ENCODE measurements around the gene RASGEF1B.

DNA sequence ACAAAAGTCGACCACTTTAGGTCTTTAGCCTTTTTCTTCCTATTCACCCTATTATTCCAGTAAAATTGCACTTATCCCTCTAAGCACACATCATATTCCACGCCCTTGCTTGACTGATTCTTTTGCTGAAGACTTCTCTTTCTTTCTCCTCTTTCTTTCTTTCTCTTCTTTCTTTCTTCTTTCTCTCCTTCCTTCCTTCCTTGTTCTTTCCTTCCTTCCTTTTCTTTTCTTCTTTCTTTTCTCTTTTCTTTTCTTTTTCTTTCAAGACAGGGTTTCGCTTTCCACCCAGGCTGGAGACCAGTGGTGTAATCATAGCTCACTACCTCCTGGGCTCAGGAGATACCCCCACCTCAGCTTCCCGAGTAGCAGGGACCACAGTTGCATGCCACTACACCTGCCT lies 61.9 kb downstream of the RASGEF1B start:
- TF ChIP-seq POLR2AphosphoS5 (IDR thresholded peaks at IDR 0.05; ENCODE audit: low read depth, low read length) = no peak
- TF ChIP-seq POLR2A (IDR thresholded peaks at IDR 0.05; ENCODE audit: low read depth, low read length) = no peak
- TF ChIP-seq TAF1 (IDR thresholded peaks at IDR 0.05; ENCODE audit: low read depth, low read length) = no peak
